Measurements from ENCODE around the gene IL1RAPL2. TPM values are rescaled to one million over a fixed set of nuclear protein-coding genes. Genes with fewer than 3 reads are reported as not detected.

Gene IL1RAPL2
- total and polyA plus RNA-seq, 2 of the 8 experiments (the other 6 are each of a cell fraction or from before 2014, with no cell fraction given): 0.20 to 1.3 TPM

GRCh38 chrX:105610411-105610810 is 1044.4 kb downstream of the IL1RAPL2 start:
- Histone ChIP-seq H2AFZ (ENCODE audit: low read length) (no peak overlapping the region), H3K18ac (ENCODE audit: extremely low read depth, low read length) (no peak overlapping the region), H3K36me3 (ENCODE audit: control insufficient read depth in 2 of 4, insufficient read depth in 4 of 4, low read length in 3 of 4) (no peaks in the 10 kb centered on the region), H2AK5ac (ENCODE audit: low read depth, low read length) (no peak overlapping the region), H4K91ac (replicated peaks; ENCODE audit: insufficient read length, low read length) (no peak overlapping the region), H3K4me1 (replicated peaks in 1 of 4; ENCODE audit: control insufficient read depth in 3 of 4, insufficient read depth in 4 of 4, low read length in 3 of 4) (no peaks in the 10 kb centered on the region), H2BK15ac (ENCODE audit: low read length) (no peak overlapping the region), H3K79me1 (ENCODE audit: low read depth, low read length) (no peaks in the 10 kb centered on the region), H3K56ac (replicated peaks; ENCODE audit: insufficient read length, low read depth, low read length) (no peak overlapping the region), H3K4ac (replicated peaks; ENCODE audit: insufficient read length, low read depth, low read length) (no peak overlapping the region), H4K8ac (ENCODE audit: extremely low read depth, insufficient read depth, low read length) (no peak overlapping the region), H3K23me2 (ENCODE audit: low read depth, low read length) (no peaks in the 10 kb centered on the region), H3K4me2 (ENCODE audit: insufficient read depth in 1 of 2, low read depth in 2 of 2, low read length in 2 of 2) (no peak overlapping the region), H2BK20ac (ENCODE audit: low read length) (no peak overlapping the region), H3K27me3 (replicated peaks in 1 of 4; ENCODE audit: control insufficient read depth in 3 of 4, extremely low read depth in 1 of 4, insufficient read depth in 3 of 4, low read length in 3 of 4) (no peaks in the 10 kb centered on the region), H2BK120ac (replicated peaks; ENCODE audit: low read depth, low read length) (no peak overlapping the region), H2BK12ac (ENCODE audit: low read depth, low read length) (no peak overlapping the region), H3K4me3 (ENCODE audit: extremely low read depth in 1 of 4, insufficient read depth in 2 of 4, low read depth in 3 of 4, low read length in 4 of 4) (no peak overlapping the region), H3K23ac (ENCODE audit: insufficient read length) (no peak overlapping the region), H3K14ac (ENCODE audit: insufficient read length) (no peak overlapping the region), H2BK5ac (ENCODE audit: low read depth, low read length) (no peak overlapping the region), H3K79me2 (ENCODE audit: control insufficient read depth in 1 of 2, insufficient read depth in 2 of 2, low read length in 2 of 2) (no peaks in the 10 kb centered on the region), H4K20me1 (replicated peaks in 1 of 2; ENCODE audit: control insufficient read depth in 1 of 2, insufficient read depth in 2 of 2, low read length in 2 of 2) (no peaks in the 10 kb centered on the region), H3K27ac (ENCODE audit: low read depth, low read length) (no peak overlapping the region), H4K5ac (ENCODE audit: insufficient read length, low read depth, low read length) (no peak overlapping the region), H3K9ac (replicated peaks in 1 of 4; ENCODE audit: extremely low read depth in 1 of 4, low read depth in 3 of 4, low read length in 3 of 4) (no peak overlapping the region), H3K9me3 (ENCODE audit: insufficient read depth in 2 of 2, low read depth in 1 of 2, low read length in 1 of 2) (no peaks in the 10 kb centered on the region)
- DNase-seq (ENCODE audit: low read depth in 1 of 2, low spot score in 2 of 2): no peak
- ChIA-PET CTCF (ENCODE audit: partially characterized antibody) (no interaction called here), POLR2A (ENCODE audit: partially characterized antibody) (no interaction called here)
- WGBS, 2 experiments (ENCODE audit: extremely low coverage in 1 of 2, insufficient coverage in 1 of 2, insufficient read length in 1 of 2, insufficient replicate concordance in 2 of 2, low coverage in 1 of 2, low lambda C conversion rate in 2 of 2, missing lambda C conversion rate in 1 of 2): 94% methylated on average over 2 of the region's 2 CpGs; no CpG with 5 or more reads in 1 of the 2 experiments
- no peak for TF ChIP-seq SP4 (IDR thresholded peaks at IDR 0.05; ENCODE audit: low read length)
- TF ChIP-seq SP1 (IDR thresholded peaks at IDR 0.05; ENCODE audit: low read depth, low read length): no peak
- TF ChIP-seq SP2 (IDR thresholded peaks at IDR 0.05; ENCODE audit: low read length): no peak
- TF ChIP-seq TAF1 (IDR thresholded peaks at IDR 0.05; ENCODE audit: low read depth, low read length): no peak
- no peak for TF ChIP-seq CBX5 (IDR thresholded peaks at IDR 0.05; ENCODE audit: low read depth, low read length)
- TF ChIP-seq JUN (IDR thresholded peaks at IDR 0.05; ENCODE audit: low read depth, low read length): no peak
- no peak for TF ChIP-seq CBX8 (IDR thresholded peaks at IDR 0.05; ENCODE audit: borderline replicate concordance, low read depth, low read length)
- TF ChIP-seq PHF8 (conservative IDR thresholded peaks at IDR 0.05; ENCODE audit: low read depth, low read length): no peak
- no peak for TF ChIP-seq MAX (IDR thresholded peaks at IDR 0.05)
- TF ChIP-seq TBP (IDR thresholded peaks at IDR 0.05; ENCODE audit: low read depth, low read length): no peak
- no peak for FAIRE-seq

Measured in H1 (cell line).